ENCODE measurements around the gene CACNA1I. TPM values are rescaled to one million over a fixed set of nuclear protein-coding genes. Genes with fewer than 3 reads are reported as not detected.

Gene CACNA1I
- total RNA-seq, 2 experiments from 2014 or later: 17.3 to 19.0 TPM

- Mint-ChIP-seq H3K27ac (no peak overlapping the region), H3K4me3 (no peak overlapping the region), H3K36me3 (peaks cover 2% of the 10 kb centered on the region), H3K9me3 (peaks cover 9% of the 10 kb centered on the region), H3K4me1 (peaks cover 16% of the 10 kb centered on the region), H3K27me3 (peaks cover 27% of the 10 kb centered on the region)
- POLR2A ChIA-PET: no interaction called here
- no peak for ATAC-seq (ENCODE audit: low read depth)
- DNase-seq: no peak
Observed at GRCh38 chr22:39563571-39564428, 6.8 kb upstream of the CACNA1I start.

- Mint-ChIP-seq H3K27me3 (peaks cover 11% of the 10 kb centered on the region), H3K4me3 (no peak overlapping the region), H3K27ac (peak overlapping the region; percentile 5), H3K4me1 (peaks cover 16% of the 10 kb centered on the region), H3K9me3 (peaks cover 9% of the 10 kb centered on the region), H3K36me3 (peaks cover 2% of the 10 kb centered on the region)
- POLR2A ChIA-PET: no interaction called here
- no peak for DNase-seq
- no peak for ATAC-seq (ENCODE audit: low read depth)
Observed at GRCh38 chr22:39565414-39565944, 5.1 kb upstream of the CACNA1I start.

- POLR2A ChIA-PET: interaction anchor here (1.1 kb wide), 1 partner anchor 8 kb away, joined by 5 read pairs; no protein-coding TSS in a partner anchor
- ATAC-seq (ENCODE audit: low read depth): peak; percentile 95
- Mint-ChIP-seq H3K4me1 (peaks cover 16% of the 10 kb centered on the region), H3K27me3 (peaks cover 2% of the 10 kb centered on the region), H3K4me3 (peak overlapping the region; percentile 55), H3K27ac (peak overlapping the region; percentile 80), H3K36me3 (peaks cover 2% of the 10 kb centered on the region), H3K9me3 (peaks cover 9% of the 10 kb centered on the region)
- peak; percentile 63 for DNase-seq
Observed at GRCh38 chr22:39567135-39567946, 3.2 kb upstream of the CACNA1I start.

GRCh38 chr22:39568278-39568981, 2.1 kb upstream of the CACNA1I start:
- DNase-seq: no peak
- Mint-ChIP-seq H3K27ac (no peak overlapping the region), H3K4me1 (peaks cover 16% of the 10 kb centered on the region), H3K9me3 (peaks cover 9% of the 10 kb centered on the region), H3K4me3 (no peak overlapping the region), H3K36me3 (peaks cover 2% of the 10 kb centered on the region), H3K27me3 (peaks cover 2% of the 10 kb centered on the region)
- no peak for ATAC-seq (ENCODE audit: low read depth)
- POLR2A ChIA-PET: no interaction called here

- peaks cover 16% of the 10 kb centered on the region for H3K4me1 Mint-ChIP-seq
Observed at GRCh38 chr22:39569066-39569465, 1.5 kb upstream of the CACNA1I start.

GRCh38 chr22:39570226-39570625, 327 bp upstream of the CACNA1I start:
- DNase-seq: no peak
- peaks cover 2% of the 10 kb centered on the region for H3K36me3 Mint-ChIP-seq
- peaks cover 4% of the 10 kb centered on the region for H3K27me3 Mint-ChIP-seq
- H3K9me3 Mint-ChIP-seq: peaks cover 9% of the 10 kb centered on the region
- POLR2A ChIA-PET: interaction anchor here (1.5 kb wide), 1 partner anchor 8 kb away, joined by 4 read pairs; no protein-coding TSS in a partner anchor
- no peak overlapping the region for H3K4me3 Mint-ChIP-seq
- no peak overlapping the region for H3K27ac Mint-ChIP-seq
- no peak for ATAC-seq (ENCODE audit: low read depth)
- peaks cover 16% of the 10 kb centered on the region for H3K4me1 Mint-ChIP-seq

More at GRCh38 chr22:39569066-39569465, 1.5 kb upstream of the CACNA1I start:
- peaks cover 2% of the 10 kb centered on the region for H3K27me3 Mint-ChIP-seq
- DNase-seq (no peak), ATAC-seq (ENCODE audit: low read depth) (no peak)
- H3K4me3 Mint-ChIP-seq: no peak overlapping the region
- peaks cover 2% of the 10 kb centered on the region for H3K36me3 Mint-ChIP-seq
- H3K9me3 Mint-ChIP-seq: peaks cover 9% of the 10 kb centered on the region
- POLR2A ChIA-PET: no interaction called here
- no peak overlapping the region for H3K27ac Mint-ChIP-seq

- POLR2A ChIA-PET: interaction anchor here (1.5 kb wide), 1 partner anchor 9 kb away, joined by 4 read pairs; no protein-coding TSS in a partner anchor
- Mint-ChIP-seq H3K4me1 (peaks cover 13% of the 10 kb centered on the region), H3K36me3 (no peaks in the 10 kb centered on the region), H3K27me3 (peaks cover 7% of the 10 kb centered on the region), H3K4me3 (no peak overlapping the region), H3K9me3 (no peaks in the 10 kb centered on the region), H3K27ac (no peak overlapping the region)
- DNase-seq: no peak
- no peak for ATAC-seq (ENCODE audit: low read depth)
Observed at GRCh38 chr22:39571538-39571937, 985 bp downstream of the CACNA1I start.

GRCh38 chr22:39574779-39575551, 4.4 kb downstream of the CACNA1I start:
- POLR2A ChIA-PET: interaction anchor here (1.5 kb wide), 1 partner anchor 8 kb away, joined by 5 read pairs; no protein-coding TSS in a partner anchor
- Mint-ChIP-seq H3K4me1 (no peaks in the 10 kb centered on the region), H3K27ac (no peak overlapping the region), H3K4me3 (no peak overlapping the region), H3K9me3 (no peaks in the 10 kb centered on the region), H3K27me3 (peaks cover 23% of the 10 kb centered on the region), H3K36me3 (no peaks in the 10 kb centered on the region)
- no peak for DNase-seq
- no peak for ATAC-seq (ENCODE audit: low read depth)

GRCh38 chr22:39575552-39575825, 4.9 kb downstream of the CACNA1I start:
- Mint-ChIP-seq H3K9me3 (no peaks in the 10 kb centered on the region), H3K4me3 (no peak overlapping the region), H3K27me3 (peaks cover 24% of the 10 kb centered on the region), H3K36me3 (no peaks in the 10 kb centered on the region), H3K4me1 (no peaks in the 10 kb centered on the region), H3K27ac (no peak overlapping the region)
- POLR2A ChIA-PET: interaction anchor here (1.5 kb wide), 1 partner anchor 8 kb away, joined by 5 read pairs; no protein-coding TSS in a partner anchor
- no peak for ATAC-seq (ENCODE audit: low read depth)
- no peak for DNase-seq

- Mint-ChIP-seq H3K9me3 (no peaks in the 10 kb centered on the region), H3K4me3 (no peak overlapping the region), H3K4me1 (no peaks in the 10 kb centered on the region), H3K27me3 (peaks cover 24% of the 10 kb centered on the region), H3K36me3 (no peaks in the 10 kb centered on the region), H3K27ac (no peak overlapping the region)
- ATAC-seq (ENCODE audit: low read depth): no peak
- DNase-seq: no peak
- POLR2A ChIA-PET: interaction anchor here (0.6 to 1.5 kb wide), 2 partner anchors 9 to 250 kb away, joined by 3 to 5 read pairs; no protein-coding TSS in a partner anchor
Observed at GRCh38 chr22:39576027-39576426, 5.5 kb downstream of the CACNA1I start.

- Mint-ChIP-seq H3K4me1 (no peaks in the 10 kb centered on the region), H3K4me3 (no peak overlapping the region), H3K27me3 (peaks cover 28% of the 10 kb centered on the region), H3K27ac (no peak overlapping the region), H3K9me3 (no peaks in the 10 kb centered on the region), H3K36me3 (no peaks in the 10 kb centered on the region)
- POLR2A ChIA-PET: interaction anchor here (0.6 kb wide), 1 partner anchor 623 kb away, joined by 10 read pairs; no protein-coding TSS in a partner anchor
- ATAC-seq (ENCODE audit: low read depth): no peak
- DNase-seq: no peak
Observed at GRCh38 chr22:39577366-39577765, 6.8 kb downstream of the CACNA1I start.

GRCh38 chr22:39577900-39578299, 7.3 kb downstream of the CACNA1I start:
- Mint-ChIP-seq H3K36me3 (no peaks in the 10 kb centered on the region), H3K4me3 (no peak overlapping the region), H3K27ac (no peak overlapping the region), H3K4me1 (no peaks in the 10 kb centered on the region), H3K27me3 (peaks cover 31% of the 10 kb centered on the region), H3K9me3 (peaks cover 3% of the 10 kb centered on the region)
- ATAC-seq (ENCODE audit: low read depth) (no peak), DNase-seq (no peak)
- POLR2A ChIA-PET: no interaction called here
